GM12873 (cell line): Measurements from ENCODE around the gene TMEM109.

Experiments used
- CTCF ChIP-seq: IDR thresholded peaks from 2 replicates; pipeline ENCODE4 v1.5.1; 2012; ENCODE audit warnings: low read depth, mild to moderate bottlenecking, moderate library complexity, low read length, control low read depth; ENCODE audit not compliant: insufficient read depth; ENCODE audit errors: missing control alignments

Gene TMEM109

GRCh38 chr11:60924906-60925853 lies 11.2 kb downstream of the TMEM109 start:
- no peak for TF ChIP-seq CTCF

GRCh38 chr11:60925868-60926267 lies 11.9 kb downstream of the TMEM109 start:
- TF ChIP-seq CTCF: no peak

- no peak for TF ChIP-seq CTCF
Observed at GRCh38 chr11:60926500-60926899, 12.5 kb downstream of the TMEM109 start.

GRCh38 chr11:60927061-60927592 lies 13.2 kb downstream of the TMEM109 start:
- no peak for TF ChIP-seq CTCF

- TF ChIP-seq CTCF: no peak
Observed at GRCh38 chr11:60927600-60927999, 13.6 kb downstream of the TMEM109 start.

GRCh38 chr11:60928563-60929001 lies 14.6 kb downstream of the TMEM109 start:
- no peak for TF ChIP-seq CTCF

GRCh38 chr11:60929764-60930163 lies 15.8 kb downstream of the TMEM109 start:
- no peak for TF ChIP-seq CTCF
